ENCODE data around the gene EPHA2.
A peak's percentile ranks its signal among the peaks of the same experiment; 100 is the strongest.
"Not testable (repeated sequence)": the region's sequence is repeated elsewhere in the genome, so short reads cannot be mapped to it uniquely, and the experiment has no call there.

The EPHA2 gene

GRCh38 chr1:16167331-16168143, 11.7 kb upstream of the EPHA2 start:
- DNase-seq = no peak

GRCh38 chr1:16166117-16166516, 10.2 kb upstream of the EPHA2 start:
- no peak for DNase-seq

- no peak for DNase-seq
These were observed 9.7 kb upstream of the EPHA2 start for GRCh38 chr1:16165548-16165947.

GRCh38 chr1:16165073-16165364, 9.2 kb upstream of the EPHA2 start:
- DNase-seq = no peak

- DNase-seq = peak in 3 of 4 experiments; percentile 21 to 58 (median 36)
These were observed 8.6 kb upstream of the EPHA2 start for GRCh38 chr1:16164213-16165072.

GRCh38 chr1:16163608-16164212, 7.8 kb upstream of the EPHA2 start:
- DNase-seq = not testable (repeated sequence)

GRCh38 chr1:16162163-16162822, 6.4 kb upstream of the EPHA2 start:
- DNase-seq = no peak

GRCh38 chr1:16161717-16162116, 5.8 kb upstream of the EPHA2 start:
- no peak for DNase-seq

- no peak for DNase-seq
These were observed 3.3 kb upstream of the EPHA2 start for GRCh38 chr1:16158993-16159831.

GRCh38 chr1:16158025-16158424, 2.2 kb upstream of the EPHA2 start:
- no peak for DNase-seq

- DNase-seq = peak; percentile 40 to 79 (median 68)
These were observed 1.1 kb upstream of the EPHA2 start for GRCh38 chr1:16156848-16157495.

GRCh38 chr1:16153999-16154673, 1.7 kb downstream of the EPHA2 start:
- no peak for DNase-seq

GRCh38 chr1:16153096-16153998, 2.5 kb downstream of the EPHA2 start:
- DNase-seq = no peak

- DNase-seq = no peak
These were observed 3.3 kb downstream of the EPHA2 start for GRCh38 chr1:16152481-16153087.

GRCh38 chr1:16151995-16152384, 3.9 kb downstream of the EPHA2 start:
- no peak for DNase-seq

GRCh38 chr1:16151196-16151994, 4.5 kb downstream of the EPHA2 start:
- DNase-seq = peak in 1 of 4 experiments; percentile 10

- no peak for DNase-seq
These were observed 5.4 kb downstream of the EPHA2 start for GRCh38 chr1:16150508-16150907.

GRCh38 chr1:16149702-16150488, 6.0 kb downstream of the EPHA2 start:
- no peak for DNase-seq

Measured in suppressor macrophage (primary cell).